ENCODE measurements around the gene NKAPD1. TPM values are rescaled to one million over a fixed set of nuclear protein-coding genes. Genes with fewer than 3 reads are reported as not detected.

NKAPD1 gene
- total RNA-seq, 1 experiment from 2014 or later, result 19.4 TPM

GRCh38 chr11:112086422-112087191 is 12.5 kb downstream of the NKAPD1 start, which contains the start of the genes SDHD and TIMM8B:
Gene SDHD (plus strand): TSS chr11:112086873. CDS start chr11:112086908, 35 bp downstream.
Gene TIMM8B (minus strand): TSS chr11:112086756. CDS start chr11:112086723, 33 bp downstream.
- intact Hi-C loops (cut with micrococcal nuclease), result loop anchor here (1.0 to 5.0 kb wide), 4 partner anchors 12 to 208 kb away; partner anchors contain the start of genes CFAP68, FDXACB1, NKAPD1 and PIH1D2
- RAD21 ChIA-PET (ENCODE audit: low non-redundant PET in 1 of 2, low total read pairs in 2 of 2, uncharacterized antibody in 2 of 2, unreplicated experiment in 2 of 2), result no interaction called here
- Histone ChIP-seq H3K9me2 (ENCODE audit: insufficient read depth) (no peaks in the 10 kb centered on the region), H3K27ac (ENCODE audit: low read depth, low read length) (peak within 1 kb of the TSS; percentile 65), H4K20me1 (ENCODE audit: insufficient read depth) (no peaks in the 10 kb centered on the region), H3K9me3 (ENCODE audit: control insufficient read depth in 1 of 2, insufficient read depth in 1 of 2, low read depth in 1 of 2, low read length in 2 of 2) (no peaks in the 10 kb centered on the region), H3K4me2 (ENCODE audit: low read length) (peak within 1 kb of the TSS; percentile 79), H3K36me3 (ENCODE audit: control insufficient read depth in 1 of 2, insufficient read depth in 2 of 2, low read length in 2 of 2) (peaks cover 47 to 52% of the 10 kb centered on the region in 2 experiments), H3K79me2 (ENCODE audit: insufficient read depth, low read length) (peaks cover 78% of the 10 kb centered on the region), H3K4me1 (ENCODE audit: control insufficient read depth in 1 of 2, insufficient read depth in 2 of 2, low read length in 2 of 2) (peaks cover 0 to 15% of the 10 kb centered on the region in 2 experiments; a peak in 2 of 4 replicates), H3K27me3 (ENCODE audit: insufficient read depth, low read length) (no peaks in the 10 kb centered on the region), H3K9ac (ENCODE audit: low read length) (peak within 1 kb of the TSS; percentile 97), H2AFZ (ENCODE audit: low read depth, low read length, poor library complexity, severe bottlenecking) (no peak within 1 kb of the TSS), H3K4me3 (replicated peaks in 1 of 2; ENCODE audit: low read depth in 1 of 2, low read length in 2 of 2) (peak within 1 kb of the TSS; percentile 87 to 93)
- no TSS peak for BruUV-seq (replicated peaks)
- POLR2A ChIA-PET, result interaction anchor here (1.0 to 1.3 kb wide), 2 partner anchors 14 to 133 kb away, joined by 3 to 4 read pairs; no protein-coding TSS in a partner anchor
- ATAC-seq (peak; percentile 92), DNase-seq (ENCODE audit: low read depth, low spot score) (peak; percentile 95)
- CTCF ChIA-PET, result interaction anchor here (1.0 to 1.1 kb wide), 2 partner anchors 27 to 193 kb away, joined by 3 read pairs; no protein-coding TSS in a partner anchor
- TF ChIP-seq YY1 (IDR thresholded peaks at IDR 0.05; ENCODE audit: extremely low read depth, insufficient replicate concordance, low read depth, low read length), result no peak
- no peak for TF ChIP-seq ZFX (IDR thresholded peaks at IDR 0.05)
- TF ChIP-seq REST (IDR thresholded peaks at IDR 0.05; ENCODE audit: low read depth), result no peak
- no peak for TF ChIP-seq EZH2 (IDR thresholded peaks at IDR 0.05)
- TF ChIP-seq ZNF274 (IDR thresholded peaks at IDR 0.05; ENCODE audit: low read depth, low read length), result no peak
- no peak for TF ChIP-seq ATF3 (IDR thresholded peaks at IDR 0.05)
- no peak for TF ChIP-seq EZH2phosphoT487 (IDR thresholded peaks at IDR 0.05; ENCODE audit: borderline replicate concordance)
- TF ChIP-seq ZBTB33 (IDR thresholded peaks at IDR 0.05; ENCODE audit: extremely low read depth, insufficient replicate concordance, low read length), result peak; percentile 19
- TF ChIP-seq JUND (IDR thresholded peaks at IDR 0.05), result no peak
- TF ChIP-seq SRF (IDR thresholded peaks at IDR 0.05; ENCODE audit: low read depth), result no peak
- peak; percentile 75 for TF ChIP-seq ELF1 (IDR thresholded peaks at IDR 0.05; ENCODE audit: borderline replicate concordance, low read depth)
- peak; percentile 63 for TF ChIP-seq MAX (IDR thresholded peaks at IDR 0.05)
- TF ChIP-seq, protein P1, sequence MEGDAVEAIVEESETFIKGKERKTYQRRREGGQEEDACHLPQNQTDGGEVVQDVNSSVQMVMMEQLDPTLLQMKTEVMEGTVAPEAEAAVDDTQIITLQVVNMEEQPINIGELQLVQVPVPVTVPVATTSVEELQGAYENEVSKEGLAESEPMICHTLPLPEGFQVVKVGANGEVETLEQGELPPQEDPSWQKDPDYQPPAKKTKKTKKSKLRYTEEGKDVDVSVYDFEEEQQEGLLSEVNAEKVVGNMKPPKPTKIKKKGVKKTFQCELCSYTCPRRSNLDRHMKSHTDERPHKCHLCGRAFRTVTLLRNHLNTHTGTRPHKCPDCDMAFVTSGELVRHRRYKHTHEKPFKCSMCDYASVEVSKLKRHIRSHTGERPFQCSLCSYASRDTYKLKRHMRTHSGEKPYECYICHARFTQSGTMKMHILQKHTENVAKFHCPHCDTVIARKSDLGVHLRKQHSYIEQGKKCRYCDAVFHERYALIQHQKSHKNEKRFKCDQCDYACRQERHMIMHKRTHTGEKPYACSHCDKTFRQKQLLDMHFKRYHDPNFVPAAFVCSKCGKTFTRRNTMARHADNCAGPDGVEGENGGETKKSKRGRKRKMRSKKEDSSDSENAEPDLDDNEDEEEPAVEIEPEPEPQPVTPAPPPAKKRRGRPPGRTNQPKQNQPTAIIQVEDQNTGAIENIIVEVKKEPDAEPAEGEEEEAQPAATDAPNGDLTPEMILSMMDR (IDR thresholded peaks at IDR 0.05 in 2 of 3, conservative IDR thresholded peaks at IDR 0.05 in 1 of 3; ENCODE audit: borderline replicate concordance in 1 of 3, insufficient read depth in 1 of 3, low read depth in 2 of 3, low read length in 2 of 3), result no peak
- TF ChIP-seq EGR1 (IDR thresholded peaks at IDR 0.05; ENCODE audit: low read depth), result peak; percentile 80
- TF ChIP-seq CBX3 (IDR thresholded peaks at IDR 0.05; ENCODE audit: low read depth), result no peak
- no peak for TF ChIP-seq CEBPB (IDR thresholded peaks at IDR 0.05; ENCODE audit: low read depth)
- peak; percentile 90 for TF ChIP-seq POLR2A (IDR thresholded peaks at IDR 0.05; ENCODE audit: borderline replicate concordance, extremely low read depth, insufficient read depth, insufficient read length)
- TF ChIP-seq SP1 (IDR thresholded peaks at IDR 0.05; ENCODE audit: low read depth), result peak; percentile 42
- peak; percentile 92 for TF ChIP-seq POLR2AphosphoS5 (IDR thresholded peaks at IDR 0.05; ENCODE audit: low read depth, low read length)
